GM12892 (cell line): ENCODE measurements around the gene SAE1.

ENCODE experiments used
- POLR2A ChIP-seq: IDR thresholded peaks from 2 replicates; pipeline ENCODE4 v1.6.1; 2011; ENCODE audit warnings: low read depth, low read length, control low read depth
- POLR2AphosphoS5 ChIP-seq: IDR thresholded peaks from 2 replicates; pipeline ENCODE4 v1.6.1; 2011; ENCODE audit warnings: low read depth, low read length, control low read depth
- TAF1 ChIP-seq: IDR thresholded peaks from 2 replicates; pipeline ENCODE4 v1.6.1; 2011; ENCODE audit warnings: low read depth, mild to moderate bottlenecking, control low read depth, low read length, borderline replicate concordance

DNA sequence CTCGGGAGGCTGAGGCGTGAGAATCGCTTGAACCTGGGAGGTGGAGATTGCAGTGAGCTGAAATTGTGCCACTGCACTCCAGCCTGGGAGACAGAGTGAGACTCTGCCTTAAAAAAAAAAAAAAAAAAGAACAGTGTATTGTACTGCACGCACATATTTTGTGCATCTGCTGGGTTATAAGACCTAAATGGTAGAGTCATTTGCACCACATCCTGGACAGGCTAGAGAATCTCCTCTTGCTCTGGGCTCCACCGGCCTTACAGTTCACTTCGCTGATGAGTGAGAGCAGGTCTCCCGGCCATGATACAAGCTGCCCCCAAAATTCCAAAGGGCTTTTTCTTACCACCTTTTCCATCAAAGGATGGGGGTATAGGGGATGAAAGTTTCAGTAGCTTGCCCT lies 7.2 kb upstream of the SAE1 start:
- no peak for TF ChIP-seq POLR2A
- TF ChIP-seq POLR2AphosphoS5: no peak
- no peak for TF ChIP-seq TAF1
